Occipital lobe (tissue), 2 donors: ENCODE data around the gene DIS3L. TPM values are rescaled to one million over a fixed set of nuclear protein-coding genes. Genes with fewer than 3 reads are reported as not detected.
"Not testable (repeated sequence)": the region's sequence is repeated elsewhere in the genome, so short reads cannot be mapped to it uniquely, and the experiment has no call there.

Experiments used
- DNase-seq: peaks from one replicate; lab custom pipeline; 2025; lab: John Stamatoyannopoulos, UW
- total RNA-seq: library from RNA; depleted of rRNA; stranded (reverse); fragments of >200 nt; gene quantifications from one replicate; pipeline ENCODE4 v1.2.3, GENCODE V29; 2014

Gene DIS3L
- total RNA-seq: 32.1 TPM

- peak; percentile 64 for DNase-seq
These were observed at the start of gene DIS3L for GRCh38 chr15:66293419-66294156. DIS3L (plus strand) TSS chr15:66293568; CDS start chr15:66293597, 29 bp downstream.

- not testable (repeated sequence) for DNase-seq
These were observed 47.5 kb upstream of the DIS3L start for GRCh38 chr15:66245832-66246231.

- DNase-seq: no peak
These were observed 46.4 kb upstream of the DIS3L start for GRCh38 chr15:66246937-66247336.

GRCh38 chr15:66249605-66250174 is 43.7 kb upstream of the DIS3L start:
- DNase-seq: no peak

GRCh38 chr15:66251065-66251789 is 42.1 kb upstream of the DIS3L start:
- no peak for DNase-seq

GRCh38 chr15:66251790-66252684 is 41.3 kb upstream of the DIS3L start:
- peak; percentile 53 for DNase-seq

- DNase-seq: no peak
These were observed 40.5 kb upstream of the DIS3L start for GRCh38 chr15:66252685-66253417.

GRCh38 chr15:66253418-66254088 is 39.8 kb upstream of the DIS3L start, which contains the start of gene MEGF11:
MEGF11 (minus strand) TSS chr15:66253750; CDS start chr15:66128403, 125,347 bp downstream.
- peak; percentile 17 for DNase-seq

- DNase-seq: no peak
These were observed 39.0 kb upstream of the DIS3L start for GRCh38 chr15:66254089-66254950.

GRCh38 chr15:66254951-66255676 is 38.3 kb upstream of the DIS3L start:
- DNase-seq: no peak

- no peak for DNase-seq
These were observed 36.7 kb upstream of the DIS3L start for GRCh38 chr15:66256692-66257091.

- DNase-seq: no peak
These were observed 32.3 kb upstream of the DIS3L start for GRCh38 chr15:66261056-66261455.

- not testable (repeated sequence) for DNase-seq
These were observed 30.5 kb upstream of the DIS3L start for GRCh38 chr15:66262837-66263236.

- no peak for DNase-seq
These were observed 28.4 kb upstream of the DIS3L start for GRCh38 chr15:66264859-66265513.

- peak; percentile 30 for DNase-seq
These were observed 23.9 kb upstream of the DIS3L start for GRCh38 chr15:66269326-66270090.

- DNase-seq: no peak
These were observed 22.4 kb upstream of the DIS3L start for GRCh38 chr15:66270932-66271331.

- DNase-seq: no peak
These were observed 18.0 kb upstream of the DIS3L start for GRCh38 chr15:66275352-66275751.
